ENCODE measurements around the gene MRPS6. TPM values are rescaled to one million over a fixed set of nuclear protein-coding genes. Genes with fewer than 3 reads are reported as not detected.
A peak's percentile ranks its signal among the peaks of the same experiment; 100 is the strongest.

Gene MRPS6
- total RNA-seq, 4 donors from 2014 or later, result 17.3 to 54.8 (median 29.3) TPM

- ATAC-seq, result no peak
- Histone ChIP-seq H3K4me3 (no peak overlapping the region), H3K9me3 (no peaks in the 10 kb centered on the region), H3K27ac (peak overlapping the region; percentile 79 to 95 (median 88)), H3K27me3 (no peaks in the 10 kb centered on the region), H3K4me1 (peaks cover 70% of the 10 kb centered on the region in 2 donors), H3K36me3 (peaks cover 0 to 5% of the 10 kb centered on the region in 2 donors)
- in situ Hi-C loops (cut with MboI; ENCODE audit: low sequenced_read_pairs in 4 of 4), result no loop called here
- TF ChIP-seq CTCF (IDR thresholded peaks at IDR 0.05 in 4 of 5, conservative IDR thresholded peaks at IDR 0.05 in 1 of 5) (no peak), POLR2A (IDR thresholded peaks at IDR 0.05) (no peak)
- intact Hi-C loops (cut with DNase I; ENCODE audit: low total_unique reads), result no loop called here
- no peak for DNase-seq
Measured at GRCh38 chr21:34131586-34131985, 58.2 kb downstream of the MRPS6 start.

- H3K27me3 ChIP-seq, result no peaks in the 10 kb centered on the region
- no peaks in the 10 kb centered on the region for H3K9me3 ChIP-seq
- H3K27ac ChIP-seq, result peak overlapping the region; percentile 79 to 95 (median 88)
- no peak overlapping the region for H3K4me3 ChIP-seq
- in situ Hi-C loops (cut with MboI; ENCODE audit: low sequenced_read_pairs in 4 of 4) (no loop called here), intact Hi-C loops (cut with DNase I; ENCODE audit: low total_unique reads) (no loop called here)
- TF ChIP-seq CTCF (IDR thresholded peaks at IDR 0.05 in 4 of 5, conservative IDR thresholded peaks at IDR 0.05 in 1 of 5) (no peak), POLR2A (IDR thresholded peaks at IDR 0.05) (no peak)
- ATAC-seq (no peak), DNase-seq (peak in 1 of 2 donors; percentile 49)
- H3K4me1 ChIP-seq, result peaks cover 64% of the 10 kb centered on the region in 2 donors
- peaks cover 0 to 5% of the 10 kb centered on the region in 2 donors for H3K36me3 ChIP-seq
Measured at GRCh38 chr21:34132202-34132601, 58.8 kb downstream of the MRPS6 start.

DNA sequence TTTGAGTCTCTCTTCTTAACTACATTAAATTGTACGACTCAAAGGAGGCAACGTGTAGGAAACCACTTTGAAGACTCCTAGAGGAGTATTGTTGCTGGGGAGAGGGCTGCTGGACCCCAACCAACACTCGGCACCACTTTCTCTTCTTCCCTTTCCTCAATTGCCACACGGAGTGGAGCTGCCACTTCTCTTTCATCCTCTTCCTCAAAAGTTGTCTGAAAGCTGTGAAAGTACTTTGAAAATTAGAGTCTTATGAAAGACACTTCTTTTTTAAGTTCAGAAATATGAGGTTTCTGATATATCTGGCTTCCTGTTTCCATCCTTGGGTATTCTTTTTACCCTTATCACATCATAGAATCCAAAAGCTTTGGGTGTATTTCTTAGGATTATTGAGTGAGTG lies 59.5 kb downstream of the MRPS6 start:
- H3K4me3 ChIP-seq, result no peak overlapping the region
- TF ChIP-seq POLR2A (IDR thresholded peaks at IDR 0.05) (no peak), CTCF (IDR thresholded peaks at IDR 0.05 in 4 of 5, conservative IDR thresholded peaks at IDR 0.05 in 1 of 5) (no peak)
- H3K9me3 ChIP-seq, result no peaks in the 10 kb centered on the region
- in situ Hi-C loops (cut with MboI; ENCODE audit: low sequenced_read_pairs in 4 of 4), result no loop called here
- ATAC-seq, result no peak
- peak overlapping the region; percentile 79 to 95 (median 88) for H3K27ac ChIP-seq
- intact Hi-C loops (cut with DNase I; ENCODE audit: low total_unique reads), result no loop called here
- peaks cover 56 to 57% of the 10 kb centered on the region in 2 donors for H3K4me1 ChIP-seq
- no peak for DNase-seq
- H3K27me3 ChIP-seq, result no peaks in the 10 kb centered on the region
- peaks cover 0 to 5% of the 10 kb centered on the region in 2 donors for H3K36me3 ChIP-seq

DNA sequence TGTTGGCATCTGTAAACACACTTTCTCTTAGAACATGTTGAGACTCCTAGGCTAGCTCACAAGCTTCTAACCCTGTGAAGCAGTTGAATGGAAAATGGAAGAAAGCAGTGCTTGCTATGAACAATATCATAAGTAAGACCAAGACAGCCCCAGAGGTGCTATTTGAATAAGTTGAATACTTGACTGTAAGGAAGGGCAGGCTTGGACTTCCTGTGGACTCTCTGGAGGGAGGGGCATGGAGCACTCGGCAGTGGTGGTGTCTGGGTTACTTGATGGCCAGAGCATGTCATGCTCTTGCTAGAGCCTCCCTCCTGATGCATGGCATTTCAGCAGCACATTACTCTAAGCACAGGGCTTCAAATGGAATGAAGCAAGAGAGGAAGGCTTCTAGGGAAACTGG lies 60.0 kb downstream of the MRPS6 start:
- H3K9me3 ChIP-seq, result no peaks in the 10 kb centered on the region
- peaks cover 52% of the 10 kb centered on the region in 2 donors for H3K4me1 ChIP-seq
- no peak overlapping the region for H3K4me3 ChIP-seq
- in situ Hi-C loops (cut with MboI; ENCODE audit: low sequenced_read_pairs in 4 of 4), result no loop called here
- DNase-seq (no peak), ATAC-seq (no peak)
- H3K27me3 ChIP-seq, result no peaks in the 10 kb centered on the region
- peak overlapping the region in 2 of 4 donors; percentile 12 to 95 for H3K27ac ChIP-seq
- peaks cover 0 to 5% of the 10 kb centered on the region in 2 donors for H3K36me3 ChIP-seq
- TF ChIP-seq CTCF (IDR thresholded peaks at IDR 0.05 in 4 of 5, conservative IDR thresholded peaks at IDR 0.05 in 1 of 5), result no peak
- TF ChIP-seq POLR2A (IDR thresholded peaks at IDR 0.05), result no peak
- intact Hi-C loops (cut with DNase I; ENCODE audit: low total_unique reads), result no loop called here

DNA sequence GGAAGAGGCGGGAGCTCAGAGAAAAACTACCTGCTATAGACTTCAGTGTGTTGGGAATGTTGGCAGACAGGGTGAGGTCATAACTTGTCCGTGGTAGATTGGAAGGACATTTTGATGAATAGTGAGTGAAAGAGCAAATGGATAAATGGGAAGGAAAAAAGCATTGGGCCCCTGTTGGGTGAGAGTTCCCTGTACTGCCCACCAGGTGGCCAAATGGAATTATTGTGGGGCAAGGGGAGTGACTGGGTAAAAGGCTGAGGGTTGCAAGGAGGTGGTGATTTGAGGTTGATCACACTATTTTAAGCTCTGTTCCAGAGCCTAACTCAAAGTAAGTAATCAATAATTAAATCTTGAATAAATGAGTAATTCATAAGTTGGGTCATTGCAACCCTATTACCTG lies 60.4 kb downstream of the MRPS6 start:
- Histone ChIP-seq H3K36me3 (peaks cover 0 to 5% of the 10 kb centered on the region in 2 donors), H3K9me3 (no peaks in the 10 kb centered on the region), H3K27ac (peak overlapping the region in 2 of 4 donors; percentile 12 to 95), H3K4me1 (peaks cover 48% of the 10 kb centered on the region in 2 donors), H3K4me3 (no peak overlapping the region), H3K27me3 (no peaks in the 10 kb centered on the region)
- intact Hi-C loops (cut with DNase I; ENCODE audit: low total_unique reads), result no loop called here
- in situ Hi-C loops (cut with MboI; ENCODE audit: low sequenced_read_pairs in 4 of 4), result no loop called here
- no peak for ATAC-seq
- no peak for DNase-seq
- no peak for TF ChIP-seq POLR2A (IDR thresholded peaks at IDR 0.05)
- TF ChIP-seq CTCF (IDR thresholded peaks at IDR 0.05 in 4 of 5, conservative IDR thresholded peaks at IDR 0.05 in 1 of 5), result peak in 1 of 5 experiments; percentile 16

Measured in gastrocnemius medialis (tissue), 4 donors.